Peyer's patch (tissue), 4 donors: Measurements from ENCODE around the gene ENAH. TPM values are rescaled to one million over a fixed set of nuclear protein-coding genes. Genes with fewer than 3 reads are reported as not detected.
A peak's percentile ranks its signal among the peaks of the same experiment; 100 is the strongest.

Experiments
- DNase-seq, 3 donors: peaks; one replicate each; pipeline ENCODE4 v3.0.0-alpha.2; 2017 to 2019
- H3K27ac ChIP-seq, 4 donors: fragments of 200-600 bp; sonication (generic); one replicate each; pipeline ENCODE4 v1.5.1; 2016 to 2019
- H3K27me3 ChIP-seq, 2 donors: fragments of 200-600 bp; sonication (generic); one replicate each; pipeline ENCODE4 v1.5.1; 2019
- H3K36me3 ChIP-seq, 3 donors: fragments of 200-600 bp; sonication (generic); one replicate each; pipeline ENCODE4 v1.5.1; 2016 to 2019
- H3K4me1 ChIP-seq, 4 donors: fragments of 200-600 bp; sonication (generic); one replicate each; pipeline ENCODE4 v1.5.1; 2016 to 2019
- H3K4me3 ChIP-seq, 4 donors: fragments of 200-600 bp; sonication (generic); 1 replicate in 3 of 4; 2 replicates in 1 of 4; pipeline ENCODE4 v1.5.1; 2016 to 2019; ENCODE audit warnings: mild to moderate bottlenecking in 1 of 4
- H3K9me3 ChIP-seq, 4 donors: fragments of 200-600 bp; sonication (generic); one replicate each; pipeline ENCODE4 v1.5.1; 2016 to 2019; ENCODE audit warnings: mild to moderate bottlenecking in 1 of 4
- POLR2A ChIP-seq, 2 donors: fragments of 450-650 bp; IDR thresholded peaks; one replicate each; pipeline ENCODE4 v1.5.1; 2017; ENCODE audit warnings: antibody characterized with exemption in 2 of 2, mild to moderate bottlenecking in 2 of 2, moderate library complexity in 2 of 2
- total RNA-seq, 4 donors: library from RNA; depleted of rRNA; stranded (reverse); fragments of >200 nt; gene quantifications; one replicate each; pipeline ENCODE4 v1.1.0, GENCODE V29; 2016
- TF ChIP-seq, protein P1 (sequence below), 6 experiments: fragments of 450-650 bp in 4 of 6; fragments of 200-600 bp in 2 of 6; sonication (generic) in 1 of 6; IDR thresholded peaks; one replicate each; pipeline ENCODE4 v1.5.1; 2017 to 2019; ENCODE audit warnings: antibody characterized with exemption in 6 of 6, mild to moderate bottlenecking in 3 of 6, moderate library complexity in 1 of 6

Gene ENAH
- total RNA-seq, 4 donors from 2014 or later, result 7.6 to 51.2 (median 16.5) TPM

DNA sequence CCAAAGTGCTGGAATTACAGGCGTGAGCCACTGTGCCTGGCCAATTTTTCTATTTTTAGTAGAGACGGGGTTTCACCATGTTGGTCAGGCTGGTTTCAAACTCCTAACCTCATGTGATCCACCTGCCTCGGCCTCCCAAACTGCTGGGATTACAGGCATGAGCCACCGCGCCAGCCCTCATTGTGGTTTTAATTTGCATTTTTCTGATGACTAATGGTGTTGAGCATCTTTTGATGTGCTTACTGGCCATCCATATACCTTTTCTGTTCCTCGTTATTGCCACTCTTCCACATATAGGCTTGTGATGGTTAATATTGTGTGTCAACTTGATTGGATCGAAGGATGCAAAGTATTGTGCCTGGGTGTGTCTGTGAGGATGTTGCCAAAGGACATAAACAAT lies 17.4 kb upstream of the ENAH start:
- Histone ChIP-seq H3K27me3 (no peaks in the 10 kb centered on the region), H3K27ac (no peak overlapping the region), H3K4me1 (no peaks in the 10 kb centered on the region), H3K9me3 (no peaks in the 10 kb centered on the region), H3K4me3 (no peak overlapping the region), H3K36me3 (no peaks in the 10 kb centered on the region)
- TF ChIP-seq, protein P1, sequence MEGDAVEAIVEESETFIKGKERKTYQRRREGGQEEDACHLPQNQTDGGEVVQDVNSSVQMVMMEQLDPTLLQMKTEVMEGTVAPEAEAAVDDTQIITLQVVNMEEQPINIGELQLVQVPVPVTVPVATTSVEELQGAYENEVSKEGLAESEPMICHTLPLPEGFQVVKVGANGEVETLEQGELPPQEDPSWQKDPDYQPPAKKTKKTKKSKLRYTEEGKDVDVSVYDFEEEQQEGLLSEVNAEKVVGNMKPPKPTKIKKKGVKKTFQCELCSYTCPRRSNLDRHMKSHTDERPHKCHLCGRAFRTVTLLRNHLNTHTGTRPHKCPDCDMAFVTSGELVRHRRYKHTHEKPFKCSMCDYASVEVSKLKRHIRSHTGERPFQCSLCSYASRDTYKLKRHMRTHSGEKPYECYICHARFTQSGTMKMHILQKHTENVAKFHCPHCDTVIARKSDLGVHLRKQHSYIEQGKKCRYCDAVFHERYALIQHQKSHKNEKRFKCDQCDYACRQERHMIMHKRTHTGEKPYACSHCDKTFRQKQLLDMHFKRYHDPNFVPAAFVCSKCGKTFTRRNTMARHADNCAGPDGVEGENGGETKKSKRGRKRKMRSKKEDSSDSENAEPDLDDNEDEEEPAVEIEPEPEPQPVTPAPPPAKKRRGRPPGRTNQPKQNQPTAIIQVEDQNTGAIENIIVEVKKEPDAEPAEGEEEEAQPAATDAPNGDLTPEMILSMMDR (IDR thresholded peaks at IDR 0.05), result no peak
- TF ChIP-seq POLR2A (IDR thresholded peaks at IDR 0.05), result no peak
- DNase-seq, result no peak

DNA sequence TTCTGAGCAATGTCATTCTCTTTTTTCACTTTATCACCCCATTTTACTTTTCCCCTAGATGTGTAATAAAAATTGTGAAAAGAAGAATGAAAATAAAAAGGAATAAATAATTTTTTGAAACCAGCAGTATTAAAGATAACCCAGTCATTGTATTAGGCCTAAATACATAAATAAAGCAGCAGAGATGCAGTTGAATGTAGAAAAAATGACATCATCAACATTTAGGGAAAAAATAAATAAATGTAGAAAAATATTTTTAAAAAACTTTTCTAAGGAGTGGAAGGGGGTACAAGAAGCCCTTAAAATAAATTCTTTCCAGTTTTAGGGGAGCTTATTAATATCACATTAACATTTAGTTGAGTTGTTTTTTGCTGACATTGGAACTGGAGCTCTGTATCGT lies 15.3 kb upstream of the ENAH start:
- no peak for TF ChIP-seq POLR2A (IDR thresholded peaks at IDR 0.05)
- TF ChIP-seq, protein P1 (IDR thresholded peaks at IDR 0.05), result no peak
- no peak overlapping the region for H3K27ac ChIP-seq
- no peaks in the 10 kb centered on the region for H3K9me3 ChIP-seq
- no peak for DNase-seq
- H3K36me3 ChIP-seq, result no peaks in the 10 kb centered on the region
- no peak overlapping the region for H3K4me3 ChIP-seq
- no peaks in the 10 kb centered on the region for H3K4me1 ChIP-seq
- H3K27me3 ChIP-seq, result no peaks in the 10 kb centered on the region

DNA sequence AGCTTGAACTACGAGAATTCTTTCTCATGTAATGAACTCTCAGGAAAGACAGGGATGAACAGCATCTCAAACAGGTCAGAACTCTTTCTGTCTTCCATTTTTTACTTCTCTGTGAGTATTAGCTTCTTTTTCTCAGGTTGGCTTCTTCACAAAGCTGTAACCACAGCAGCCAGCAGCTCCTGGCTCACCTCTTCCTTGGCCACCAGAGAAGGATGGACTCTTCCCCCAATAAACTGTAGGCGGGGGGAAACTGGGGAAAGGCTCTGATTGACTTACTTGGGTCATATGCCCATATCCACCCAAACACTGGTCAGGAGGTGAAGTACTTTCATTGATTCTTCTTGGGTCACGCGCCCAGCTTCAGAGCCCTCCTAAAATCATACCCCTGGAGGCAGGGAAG lies 14.4 kb upstream of the ENAH start:
- no peaks in the 10 kb centered on the region for H3K4me1 ChIP-seq
- DNase-seq, result no peak
- H3K9me3 ChIP-seq, result no peaks in the 10 kb centered on the region
- H3K4me3 ChIP-seq, result no peak overlapping the region
- H3K27ac ChIP-seq, result no peak overlapping the region
- no peaks in the 10 kb centered on the region for H3K27me3 ChIP-seq
- no peaks in the 10 kb centered on the region for H3K36me3 ChIP-seq
- TF ChIP-seq POLR2A (IDR thresholded peaks at IDR 0.05), result no peak
- TF ChIP-seq, protein P1 (IDR thresholded peaks at IDR 0.05), result no peak

DNA sequence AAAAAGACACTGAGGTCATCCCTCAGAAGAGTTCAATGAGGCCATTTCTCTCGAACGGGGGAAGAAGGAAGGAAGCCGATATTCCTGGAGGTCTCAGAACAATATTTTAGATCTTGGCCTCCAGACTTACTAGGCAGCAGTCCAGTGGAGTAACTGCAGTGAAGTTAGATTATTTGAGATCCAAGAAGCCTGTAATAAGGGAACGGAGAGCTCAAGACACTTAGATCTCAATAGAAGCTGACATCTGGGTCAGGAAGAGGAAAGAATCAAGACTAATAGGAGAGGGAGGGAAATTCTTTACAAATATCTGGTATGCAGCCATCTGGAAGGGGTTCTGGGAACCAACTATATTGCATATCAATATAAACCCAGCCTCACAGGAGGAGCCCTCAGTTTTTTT lies 13.6 kb upstream of the ENAH start:
- H3K36me3 ChIP-seq, result no peaks in the 10 kb centered on the region
- no peaks in the 10 kb centered on the region for H3K27me3 ChIP-seq
- H3K9me3 ChIP-seq, result no peaks in the 10 kb centered on the region
- DNase-seq, result no peak
- TF ChIP-seq, protein P1 (IDR thresholded peaks at IDR 0.05), result no peak
- no peak for TF ChIP-seq POLR2A (IDR thresholded peaks at IDR 0.05)
- no peak overlapping the region for H3K27ac ChIP-seq
- H3K4me1 ChIP-seq, result no peaks in the 10 kb centered on the region
- no peak overlapping the region for H3K4me3 ChIP-seq

DNA sequence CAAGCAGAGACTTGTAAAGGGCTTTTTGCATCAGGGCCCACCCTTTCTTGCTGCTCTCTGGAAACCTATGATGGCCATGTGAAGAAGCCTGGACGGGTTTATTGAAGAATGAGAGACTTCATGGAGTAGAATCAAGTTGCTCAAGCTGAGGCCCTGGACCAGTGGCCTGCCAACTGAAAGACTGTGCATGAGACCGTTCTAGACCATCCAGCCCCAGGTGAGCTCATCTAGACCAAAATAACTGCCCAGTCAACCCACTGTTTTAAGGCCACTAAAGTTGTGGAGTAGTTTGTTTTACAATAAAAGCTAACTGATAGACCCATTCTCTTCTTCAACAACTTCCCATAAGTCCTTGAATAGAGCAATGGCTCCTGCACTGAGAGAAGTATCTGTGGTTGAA lies 11.8 kb upstream of the ENAH start:
- no peaks in the 10 kb centered on the region for H3K36me3 ChIP-seq
- TF ChIP-seq POLR2A (IDR thresholded peaks at IDR 0.05), result no peak
- no peaks in the 10 kb centered on the region for H3K4me1 ChIP-seq
- H3K4me3 ChIP-seq, result no peak overlapping the region
- H3K27me3 ChIP-seq, result no peaks in the 10 kb centered on the region
- no peak for DNase-seq
- H3K27ac ChIP-seq, result no peak overlapping the region
- H3K9me3 ChIP-seq, result no peaks in the 10 kb centered on the region

DNA sequence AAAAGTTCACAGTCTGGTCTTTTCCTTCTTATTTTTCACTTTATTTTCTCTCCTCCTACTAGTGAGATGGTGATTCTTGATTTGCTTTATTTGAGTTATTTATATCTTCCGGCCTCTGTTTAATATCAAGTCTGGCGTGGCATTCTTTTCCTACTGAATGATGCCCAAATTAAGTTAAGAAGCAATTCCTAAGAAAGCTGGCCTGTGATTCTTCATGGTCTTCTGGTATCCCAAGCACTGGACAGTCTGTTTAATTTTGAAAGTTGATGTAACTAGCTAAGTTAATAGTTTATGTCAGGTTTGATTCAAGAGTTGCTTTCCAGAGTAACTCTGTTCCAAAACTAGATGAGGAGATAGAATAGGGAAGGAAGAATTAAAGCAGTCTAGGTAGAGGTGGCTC lies 9.2 kb upstream of the ENAH start:
- H3K4me1 ChIP-seq, result no peaks in the 10 kb centered on the region
- peak overlapping the region in 2 of 4 donors; percentile 46 to 67 for H3K27ac ChIP-seq
- H3K36me3 ChIP-seq, result no peaks in the 10 kb centered on the region
- no peaks in the 10 kb centered on the region for H3K27me3 ChIP-seq
- no peak for DNase-seq
- TF ChIP-seq, protein P1 (IDR thresholded peaks at IDR 0.05), result no peak
- no peak for TF ChIP-seq POLR2A (IDR thresholded peaks at IDR 0.05)
- no peaks in the 10 kb centered on the region for H3K9me3 ChIP-seq
- no peak overlapping the region for H3K4me3 ChIP-seq
